Measurements from ENCODE around the gene RHOF.
"Not testable (repeated sequence)": the region's sequence is repeated elsewhere in the genome, so short reads cannot be mapped to it uniquely, and the experiment has no call there.

Gene RHOF

DNA sequence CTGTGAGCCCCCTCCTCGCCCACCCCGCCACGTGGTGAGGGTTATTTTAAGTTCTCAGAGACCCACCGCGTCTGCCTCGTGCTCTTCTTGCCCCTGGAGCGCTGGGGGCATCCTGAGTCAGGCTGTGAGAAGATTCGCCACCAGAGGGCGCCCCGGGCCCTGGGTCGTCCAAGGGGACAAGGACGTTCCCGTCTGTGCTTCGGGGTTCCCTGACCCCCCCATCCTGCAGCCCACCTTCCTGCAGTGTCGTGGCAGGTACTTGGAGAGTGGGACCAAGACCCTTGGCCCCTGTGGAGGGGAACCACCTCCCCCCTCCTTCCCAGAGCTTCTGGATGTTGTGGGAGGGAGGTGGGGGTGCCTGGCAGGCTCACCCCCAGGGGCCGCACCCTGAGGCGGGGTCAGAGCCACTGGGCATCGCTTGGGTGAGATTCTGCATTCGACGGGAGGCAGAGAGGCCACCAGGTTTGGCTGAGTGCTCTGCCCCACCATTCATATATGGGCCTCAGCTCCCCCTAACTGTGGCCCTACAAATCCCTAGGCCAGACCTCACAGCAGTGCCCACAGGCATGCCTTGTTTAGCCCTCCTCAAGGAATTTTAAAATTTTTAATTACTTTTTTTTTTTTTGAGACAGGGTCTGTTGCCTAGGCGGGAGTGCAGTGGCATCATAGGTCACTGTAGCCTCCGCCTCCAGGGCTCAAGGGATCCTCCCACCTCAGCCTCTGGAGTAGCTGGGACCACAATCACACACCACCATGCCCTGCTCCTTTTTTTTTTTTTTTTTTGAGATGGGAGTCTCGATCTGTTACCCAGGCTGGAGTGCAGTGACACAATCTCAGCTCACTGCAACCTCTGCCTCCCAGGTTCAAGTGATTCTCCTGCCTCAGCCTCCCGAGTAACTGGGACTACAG is 17.0 kb downstream of the RHOF start:
- H3K4me3 ChIP-seq (ENCODE audit: low read depth, low read length): no peak overlapping the region

DNA sequence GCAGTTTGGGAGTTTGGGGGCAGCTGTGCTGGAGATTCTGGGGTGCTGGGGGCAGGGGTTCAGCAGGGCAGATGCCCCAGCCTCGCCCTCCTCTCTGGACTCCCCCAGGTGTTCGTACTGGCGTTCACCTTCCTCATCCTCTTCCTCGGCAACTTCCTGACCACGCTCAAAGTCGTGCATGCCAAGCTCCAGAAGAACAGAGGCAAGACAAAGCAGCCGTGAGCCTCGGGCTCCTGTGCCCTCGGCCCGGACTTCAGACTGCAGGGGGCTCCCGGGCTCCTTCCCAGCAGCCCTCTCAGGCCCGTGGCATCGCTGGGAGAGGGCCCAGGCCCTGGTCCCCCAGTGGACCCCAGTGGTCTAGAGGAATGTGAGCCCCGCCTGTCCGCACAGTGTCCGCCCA is 18.0 kb downstream of the RHOF start:
- H3K4me3 ChIP-seq (ENCODE audit: low read depth, low read length): no peak overlapping the region

- no peak overlapping the region for H3K4me3 ChIP-seq (ENCODE audit: low read depth, low read length)
Observed at GRCh38 chr12:121774968-121775474, 18.5 kb downstream of the RHOF start.

- no peak overlapping the region for H3K4me3 ChIP-seq (ENCODE audit: low read depth, low read length)
Observed at GRCh38 chr12:121773011-121773777, 20.3 kb downstream of the RHOF start.

DNA sequence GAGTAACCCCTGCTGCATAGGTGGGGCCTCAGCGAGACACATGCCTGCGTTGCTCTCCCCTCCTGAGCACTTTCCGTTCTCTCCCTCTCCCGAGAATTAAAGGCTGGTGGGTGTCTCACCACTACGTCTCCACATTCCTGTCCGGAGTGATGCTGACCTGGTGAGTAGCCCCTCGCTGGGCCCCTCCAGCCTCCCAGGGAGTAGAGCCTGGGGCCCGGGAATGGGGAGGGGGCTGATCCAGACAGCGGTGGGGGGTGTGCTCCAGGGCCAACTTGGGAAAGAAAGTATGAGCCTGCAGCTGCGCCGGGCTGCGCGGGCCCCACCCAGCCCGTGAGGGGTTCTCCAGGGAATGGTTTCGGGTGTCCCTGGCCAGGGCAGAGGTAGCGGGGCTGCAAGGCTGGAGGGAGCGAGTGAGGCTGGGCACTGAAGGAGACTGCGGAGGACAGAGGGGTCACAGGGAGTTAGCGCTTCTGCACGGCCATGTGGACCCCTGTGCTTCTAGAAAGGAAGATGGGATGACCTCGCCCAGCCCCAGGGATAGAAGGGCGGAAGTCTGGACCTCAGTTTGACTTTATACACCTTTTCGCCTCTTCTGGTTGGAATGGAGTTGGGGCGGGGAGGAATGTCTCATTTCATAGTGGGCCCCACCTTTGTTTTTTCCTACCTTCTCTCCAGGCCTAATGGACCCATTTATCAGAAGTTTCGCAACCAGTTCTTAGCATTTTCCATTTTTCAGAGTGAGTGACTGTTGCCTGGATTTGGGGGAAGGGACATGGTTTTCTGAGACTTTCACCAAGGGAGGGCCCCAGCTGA is 22.5 kb downstream of the RHOF start:
- H3K4me3 ChIP-seq (ENCODE audit: low read depth, low read length): no peak overlapping the region

GRCh38 chr12:121770388-121770787 is 23.1 kb downstream of the RHOF start:
- H3K4me3 ChIP-seq (ENCODE audit: low read depth, low read length): no peak overlapping the region

DNA sequence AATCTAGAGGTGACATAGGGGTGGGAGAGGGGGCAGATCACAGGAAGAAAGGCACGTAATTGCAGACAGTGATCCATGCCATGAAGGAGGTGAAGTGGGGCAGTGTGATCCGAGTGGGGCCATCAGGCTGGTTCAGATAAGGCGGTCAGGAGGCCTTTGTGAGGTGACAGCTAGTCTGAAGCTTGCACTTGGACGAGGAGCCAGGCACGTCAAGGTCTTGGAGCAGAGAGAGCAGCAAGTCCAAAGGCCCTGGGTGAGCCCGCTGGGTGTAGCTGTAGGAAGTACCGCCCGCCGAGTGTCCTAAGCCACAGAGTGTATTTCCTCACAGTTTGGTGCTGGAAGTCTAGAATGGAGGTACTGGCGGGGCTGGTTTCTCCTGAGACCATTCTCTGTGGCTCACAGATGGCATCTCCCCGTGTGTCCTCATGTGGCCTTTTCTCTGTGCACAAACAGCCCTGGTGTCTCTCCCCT is 23.6 kb downstream of the RHOF start:
- no peak overlapping the region for H3K4me3 ChIP-seq (ENCODE audit: low read depth, low read length)

DNA sequence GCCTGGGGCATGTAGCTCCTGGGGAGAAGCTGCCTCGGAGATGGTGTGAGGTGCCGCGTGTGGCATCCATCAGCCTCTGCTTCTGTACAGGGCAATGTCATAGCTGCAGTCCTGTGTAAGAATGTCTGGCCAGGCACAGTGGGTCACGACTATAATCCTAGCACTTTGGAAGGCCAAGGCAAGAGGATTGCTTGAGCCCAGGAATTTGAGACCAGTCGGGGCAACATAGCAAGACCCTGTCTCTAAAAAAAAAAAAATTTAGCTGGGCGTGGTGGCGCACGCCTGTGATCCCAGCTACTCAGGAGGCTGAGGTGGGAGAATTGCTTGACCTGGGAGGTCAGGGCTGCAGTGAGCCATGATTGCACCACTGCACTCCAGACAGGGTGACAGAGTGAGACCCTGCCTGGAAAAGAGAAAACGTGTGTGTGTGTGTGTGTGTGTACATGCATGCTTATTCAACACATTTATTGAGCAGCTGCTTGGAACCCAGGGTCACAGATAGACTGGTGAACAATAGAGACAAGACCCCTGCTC is 24.1 kb downstream of the RHOF start:
- no peak overlapping the region for H3K4me3 ChIP-seq (ENCODE audit: low read depth, low read length)

DNA sequence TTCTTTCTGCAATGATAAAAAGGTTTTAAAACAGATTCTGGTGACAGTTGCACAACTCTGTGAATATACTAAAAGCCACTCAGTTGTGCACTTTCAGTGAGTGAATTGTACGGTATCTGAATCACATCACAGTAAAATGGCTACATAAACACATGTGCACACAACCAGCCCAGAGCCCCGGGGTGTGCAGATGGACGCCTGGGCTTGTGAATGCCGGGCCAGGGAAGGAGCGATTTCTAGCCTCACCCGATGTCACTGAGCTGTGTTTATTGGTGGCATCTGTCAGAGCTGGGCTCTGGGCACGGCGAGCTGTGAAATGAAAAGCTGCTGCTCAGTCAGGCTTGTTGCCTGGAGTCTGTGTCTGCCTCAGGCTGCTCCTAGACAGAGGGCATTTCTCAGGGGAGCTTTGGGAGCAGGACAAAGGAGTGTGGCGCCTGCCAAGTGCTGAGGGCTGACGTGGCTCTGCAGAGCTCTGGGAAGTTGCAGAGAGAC is 25.9 kb downstream of the RHOF start:
- H3K4me3 ChIP-seq (ENCODE audit: low read depth, low read length): no peak overlapping the region

GRCh38 chr12:121766290-121767039 is 27.0 kb downstream of the RHOF start:
- H3K4me3 ChIP-seq (ENCODE audit: low read depth, low read length): no peak overlapping the region

GRCh38 chr12:121765573-121765972 is 27.9 kb downstream of the RHOF start:
- H3K4me3 ChIP-seq (ENCODE audit: low read depth, low read length): no peak overlapping the region

DNA sequence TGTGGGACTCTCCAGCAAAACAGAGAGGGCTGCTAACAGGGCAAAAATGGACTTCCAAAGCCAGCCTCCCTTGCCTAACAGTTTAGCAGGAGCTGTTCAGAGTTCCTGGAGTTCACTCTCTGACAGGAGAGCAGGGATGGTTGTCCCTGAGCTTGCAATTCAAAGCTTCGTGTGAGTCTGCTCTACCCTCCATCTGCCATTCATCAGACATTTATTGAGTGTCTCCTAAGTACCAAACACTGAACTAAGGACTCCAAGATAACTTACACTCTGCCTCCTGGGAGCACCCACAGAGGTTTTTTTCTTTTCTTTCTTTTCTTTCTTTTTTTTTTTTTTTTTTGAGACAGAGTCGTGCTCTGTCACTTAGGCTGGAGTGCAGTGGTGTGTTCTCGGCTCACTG is 28.7 kb downstream of the RHOF start:
- H3K4me3 ChIP-seq (ENCODE audit: low read depth, low read length): no peak overlapping the region

DNA sequence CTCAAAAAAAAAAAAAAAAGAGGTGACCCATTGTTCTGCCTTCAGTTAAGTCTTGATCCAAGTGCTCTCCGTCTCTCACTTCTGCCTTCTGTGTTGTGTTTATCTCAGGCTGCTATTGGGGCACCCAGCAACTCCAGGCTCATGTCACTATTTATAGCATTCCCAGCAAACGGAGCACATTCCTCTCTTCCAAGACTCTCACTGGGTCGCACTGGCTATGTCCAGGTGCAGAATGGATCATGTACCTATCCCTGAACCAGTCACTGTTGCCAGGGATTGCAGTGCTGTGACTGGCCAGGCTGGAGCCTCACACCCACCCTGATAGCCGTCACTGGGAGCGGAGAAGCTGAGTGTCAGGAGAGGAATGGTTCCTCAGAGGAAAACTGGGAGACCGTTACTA is 31.2 kb downstream of the RHOF start:
- H3K4me3 ChIP-seq (ENCODE audit: low read depth, low read length): no peak overlapping the region

DNA sequence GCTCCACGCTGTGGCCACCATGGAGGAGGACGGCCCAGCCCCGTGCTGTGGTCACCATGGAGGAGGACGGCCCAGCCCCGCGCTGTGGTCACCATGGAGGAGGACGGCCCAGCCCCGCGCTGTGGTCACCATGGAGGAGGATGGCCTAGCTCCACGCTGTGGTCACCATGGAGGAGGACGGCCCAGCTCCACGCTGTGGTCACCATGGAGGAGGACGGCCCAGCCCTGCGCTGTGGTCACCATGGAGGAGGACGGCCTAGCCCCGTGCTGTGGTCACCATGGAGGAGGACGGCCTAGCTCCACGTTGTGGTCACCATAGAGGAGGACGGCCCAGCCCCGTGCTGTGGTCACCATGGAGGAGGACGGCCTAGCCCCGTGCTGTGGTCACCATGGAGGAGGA is 35.0 kb downstream of the RHOF start:
- not testable (repeated sequence) for H3K4me3 ChIP-seq (ENCODE audit: low read depth, low read length)

DNA sequence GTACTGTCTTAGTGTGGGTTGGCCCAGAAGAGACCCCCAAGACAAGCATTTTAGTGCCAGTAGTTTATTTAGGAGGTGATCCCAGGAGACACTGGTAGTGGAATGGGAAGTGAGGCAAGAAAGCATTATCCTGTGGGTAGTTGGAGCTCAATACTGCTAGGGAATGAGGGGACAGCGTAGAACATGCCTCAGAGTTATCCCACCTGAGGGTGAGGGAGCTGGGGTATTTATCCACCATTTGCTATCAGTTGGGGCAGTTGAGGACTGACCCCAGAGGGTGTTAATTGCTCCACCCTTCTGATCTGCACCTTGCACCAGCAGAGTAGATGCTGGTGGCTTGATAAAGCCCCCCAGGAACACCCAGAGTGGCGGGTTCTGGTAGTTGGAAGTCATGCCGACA is 37.9 kb downstream of the RHOF start:
- H3K4me3 ChIP-seq (ENCODE audit: low read depth, low read length): no peak overlapping the region

- H3K4me3 ChIP-seq (ENCODE audit: low read depth, low read length): no peak overlapping the region
Observed at GRCh38 chr12:121754836-121755235, 38.7 kb downstream of the RHOF start.

DNA sequence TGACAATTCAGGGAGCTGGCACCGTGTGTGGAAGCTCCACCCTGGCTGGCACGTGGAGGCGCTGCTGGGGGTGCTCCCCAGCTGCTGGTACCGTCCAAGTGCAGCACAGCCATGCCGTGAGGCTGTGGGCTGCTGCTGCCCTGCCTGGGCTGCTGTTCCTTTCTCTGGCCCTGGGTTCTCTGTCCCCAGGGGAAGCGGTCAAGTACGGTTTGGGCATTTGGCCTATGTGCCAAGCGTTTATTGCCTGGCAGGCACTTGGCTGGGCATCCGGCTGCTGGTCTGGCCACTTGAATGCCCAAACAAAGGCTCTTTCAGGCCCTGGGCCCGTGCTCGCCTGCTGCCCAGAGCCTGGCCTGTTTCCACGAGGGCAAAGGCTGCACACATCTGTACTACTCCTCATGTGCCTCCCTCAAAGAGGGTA is 39.6 kb downstream of the RHOF start:
- no peak overlapping the region for H3K4me3 ChIP-seq (ENCODE audit: low read depth, low read length)

DNA sequence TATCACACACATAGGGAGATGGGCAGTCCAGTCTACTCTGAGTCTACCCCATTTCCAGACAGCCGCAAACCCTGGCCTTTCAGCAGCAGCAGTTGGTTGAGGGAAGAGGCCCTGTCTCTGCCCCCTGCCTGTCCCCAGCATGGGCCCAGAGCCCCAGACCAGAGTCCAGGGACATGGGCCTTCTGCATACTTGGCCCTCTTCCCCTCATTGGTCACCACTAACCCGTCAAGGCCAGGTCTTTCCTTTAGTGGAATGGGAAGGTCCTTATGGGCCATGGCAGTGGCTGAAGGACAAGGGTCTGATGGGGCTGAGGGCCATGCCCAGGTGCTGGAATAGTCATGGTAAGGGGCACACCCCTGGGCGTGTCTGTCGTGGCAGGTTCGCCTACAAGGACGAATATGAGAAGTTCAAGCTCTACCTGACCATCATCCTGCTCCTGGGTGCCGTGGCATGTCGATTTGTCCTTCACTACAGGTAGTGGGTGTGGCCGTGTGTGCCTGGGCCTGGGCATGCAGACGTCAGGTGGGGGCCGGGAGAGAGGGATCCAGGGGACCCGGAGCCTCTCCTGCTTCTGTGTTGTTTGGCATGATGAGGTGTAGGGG is 41.6 kb downstream of the RHOF start:
- no peak overlapping the region for H3K4me3 ChIP-seq (ENCODE audit: low read depth, low read length)

DNA sequence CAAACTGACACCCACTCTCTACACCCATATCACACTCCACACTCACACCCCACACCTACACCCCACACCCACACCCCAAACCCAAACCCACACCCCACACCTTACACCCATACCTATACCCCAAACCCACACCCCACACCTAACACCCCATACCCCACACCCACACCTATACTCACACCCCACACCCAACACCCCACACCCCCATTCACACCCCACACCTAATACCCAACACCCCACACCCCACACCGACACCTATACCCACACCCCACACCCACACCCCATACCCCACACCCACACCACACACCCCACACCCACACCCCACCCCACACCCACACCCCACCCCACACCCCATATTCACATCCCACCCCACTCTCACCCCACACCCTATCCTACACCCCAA is 42.5 kb downstream of the RHOF start:
- no peak overlapping the region for H3K4me3 ChIP-seq (ENCODE audit: low read depth, low read length)

Measured in iPS-11a (cell line).